Fibroblast of lung (primary cell): ENCODE measurements around the gene PBXIP1.

ENCODE experiments used
- EZH2 ChIP-seq: IDR thresholded peaks from 2 replicates; pipeline ENCODE4 v1.5.1; 2012; ENCODE audit warnings: low read length, control low read depth, mild to moderate bottlenecking; ENCODE audit errors: missing control alignments
- TF ChIP-seq, protein P1 (sequence below), 2 donors: IDR thresholded peaks in 1 of 2; conservative IDR thresholded peaks in 1 of 2; 1 replicate in 1 of 2; 2 replicates in 1 of 2; pipeline ENCODE4 v1.5.1; 2011 to 2012; ENCODE audit warnings: low read length in 2 of 2, control low read depth in 1 of 2, inconsistent platforms in 1 of 2, low read depth in 1 of 2, mild to moderate bottlenecking in 1 of 2

DNA sequence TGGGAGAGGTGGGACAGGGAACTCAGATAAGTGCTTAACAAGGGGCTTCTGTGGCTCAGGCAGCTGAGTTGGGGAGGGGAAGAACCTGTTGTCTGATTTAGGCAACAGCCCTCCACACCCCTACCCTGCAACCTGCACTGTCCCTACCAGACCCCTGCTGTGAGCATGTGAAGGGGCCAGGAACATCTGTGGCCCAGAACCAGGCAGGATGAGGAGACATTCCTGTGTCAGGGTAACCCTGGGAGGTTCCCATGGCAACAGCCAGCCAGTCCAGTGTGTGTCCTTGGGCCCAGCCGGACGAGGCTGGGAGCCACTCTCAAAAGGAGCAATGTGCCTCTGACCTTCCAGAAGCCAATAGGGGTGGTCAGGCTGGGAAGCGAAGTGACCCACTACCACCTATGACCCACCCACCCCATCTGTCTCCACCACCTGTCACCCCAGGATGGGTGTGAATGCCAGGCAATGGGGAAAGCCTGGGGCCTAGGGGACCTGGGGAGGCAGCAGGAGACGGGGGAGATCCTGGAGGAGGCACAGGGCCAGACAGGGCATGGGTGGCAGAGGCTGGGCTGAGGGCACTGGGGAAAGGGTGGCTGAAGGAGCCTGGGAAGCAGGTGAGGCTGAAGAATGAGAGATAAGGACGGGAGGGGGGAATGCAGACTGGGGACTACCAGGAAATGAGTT, 14.4 kb downstream of the PBXIP1 start:
- TF ChIP-seq, protein P1, sequence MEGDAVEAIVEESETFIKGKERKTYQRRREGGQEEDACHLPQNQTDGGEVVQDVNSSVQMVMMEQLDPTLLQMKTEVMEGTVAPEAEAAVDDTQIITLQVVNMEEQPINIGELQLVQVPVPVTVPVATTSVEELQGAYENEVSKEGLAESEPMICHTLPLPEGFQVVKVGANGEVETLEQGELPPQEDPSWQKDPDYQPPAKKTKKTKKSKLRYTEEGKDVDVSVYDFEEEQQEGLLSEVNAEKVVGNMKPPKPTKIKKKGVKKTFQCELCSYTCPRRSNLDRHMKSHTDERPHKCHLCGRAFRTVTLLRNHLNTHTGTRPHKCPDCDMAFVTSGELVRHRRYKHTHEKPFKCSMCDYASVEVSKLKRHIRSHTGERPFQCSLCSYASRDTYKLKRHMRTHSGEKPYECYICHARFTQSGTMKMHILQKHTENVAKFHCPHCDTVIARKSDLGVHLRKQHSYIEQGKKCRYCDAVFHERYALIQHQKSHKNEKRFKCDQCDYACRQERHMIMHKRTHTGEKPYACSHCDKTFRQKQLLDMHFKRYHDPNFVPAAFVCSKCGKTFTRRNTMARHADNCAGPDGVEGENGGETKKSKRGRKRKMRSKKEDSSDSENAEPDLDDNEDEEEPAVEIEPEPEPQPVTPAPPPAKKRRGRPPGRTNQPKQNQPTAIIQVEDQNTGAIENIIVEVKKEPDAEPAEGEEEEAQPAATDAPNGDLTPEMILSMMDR (conservative IDR thresholded peaks at IDR 0.05 in 1 of 2, IDR thresholded peaks at IDR 0.05 in 1 of 2; ENCODE audit: low read depth in 1 of 2, low read length in 2 of 2) = no peak
- no peak for TF ChIP-seq EZH2
